NB4 (cell line): ENCODE measurements around the gene FARP1.

Experiments used
- CTCF ChIP-seq: IDR thresholded peaks from one replicate; pipeline ENCODE4 v1.5.1; 2012; ENCODE audit warnings: low read depth, low read length
- MYC ChIP-seq: IDR thresholded peaks from 2 replicates; pipeline ENCODE4 v1.6.1; 2011; ENCODE audit warnings: low read depth, low read length
- POLR2A ChIP-seq: IDR thresholded peaks from 2 replicates; pipeline ENCODE4 v1.6.1; 2011; ENCODE audit warnings: mild to moderate bottlenecking; ENCODE audit not compliant: insufficient read length; ENCODE audit errors: extremely low read depth

GRCh38 chr13:98273824-98274742 is 131.2 kb downstream of the FARP1 start:
- TF ChIP-seq POLR2A (no peak), CTCF (no peak), MYC (no peak)
